Measurements from ENCODE around the gene ANKRD65. TPM values are rescaled to one million over a fixed set of nuclear protein-coding genes. Genes with fewer than 3 reads are reported as not detected.

Gene ANKRD65
- total RNA-seq, 1 donor from 2014 or later: not detected

DNA sequence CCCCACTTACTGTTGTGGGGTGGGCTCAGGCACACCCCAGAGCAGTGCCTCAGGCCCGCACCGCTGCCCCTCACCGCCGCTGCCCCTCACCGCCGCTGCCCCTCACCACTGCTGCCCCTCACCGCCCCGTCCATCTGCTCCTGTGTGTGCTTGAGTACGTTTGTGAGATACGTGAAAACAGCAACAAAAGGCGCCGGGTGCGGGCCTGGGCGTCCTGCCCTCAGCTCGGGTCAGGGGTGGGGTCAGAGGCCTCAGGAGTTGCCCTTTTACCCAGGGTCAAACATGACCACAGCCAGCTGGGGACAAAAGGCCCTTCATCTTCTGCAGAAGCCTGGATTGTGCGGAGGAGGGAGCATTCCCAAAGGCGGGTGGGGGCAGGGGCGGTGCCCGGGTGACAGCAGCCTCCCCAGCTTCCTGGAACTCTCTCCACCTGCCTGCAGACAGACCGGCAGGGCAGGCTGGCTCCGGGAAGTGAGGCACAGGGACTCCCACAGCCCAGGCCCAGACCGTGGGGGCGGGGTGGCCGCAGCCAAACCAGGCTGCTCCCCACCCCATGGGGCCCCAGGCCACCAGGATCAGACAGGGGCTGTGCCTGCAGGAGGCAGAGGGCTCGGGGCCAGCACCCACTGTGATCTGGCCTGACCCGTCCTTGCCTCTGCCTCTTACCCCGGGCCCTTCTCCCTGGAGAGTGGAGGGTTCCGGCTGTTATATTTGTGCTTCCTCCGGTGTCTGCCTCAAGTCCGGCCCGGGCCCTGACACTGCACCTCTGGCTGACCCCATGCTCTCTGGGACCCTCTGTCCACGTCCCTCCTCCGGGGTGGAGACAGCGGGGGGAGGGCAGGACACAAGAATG, 12.1 kb upstream of the ANKRD65 start:
- TF ChIP-seq, protein P1, sequence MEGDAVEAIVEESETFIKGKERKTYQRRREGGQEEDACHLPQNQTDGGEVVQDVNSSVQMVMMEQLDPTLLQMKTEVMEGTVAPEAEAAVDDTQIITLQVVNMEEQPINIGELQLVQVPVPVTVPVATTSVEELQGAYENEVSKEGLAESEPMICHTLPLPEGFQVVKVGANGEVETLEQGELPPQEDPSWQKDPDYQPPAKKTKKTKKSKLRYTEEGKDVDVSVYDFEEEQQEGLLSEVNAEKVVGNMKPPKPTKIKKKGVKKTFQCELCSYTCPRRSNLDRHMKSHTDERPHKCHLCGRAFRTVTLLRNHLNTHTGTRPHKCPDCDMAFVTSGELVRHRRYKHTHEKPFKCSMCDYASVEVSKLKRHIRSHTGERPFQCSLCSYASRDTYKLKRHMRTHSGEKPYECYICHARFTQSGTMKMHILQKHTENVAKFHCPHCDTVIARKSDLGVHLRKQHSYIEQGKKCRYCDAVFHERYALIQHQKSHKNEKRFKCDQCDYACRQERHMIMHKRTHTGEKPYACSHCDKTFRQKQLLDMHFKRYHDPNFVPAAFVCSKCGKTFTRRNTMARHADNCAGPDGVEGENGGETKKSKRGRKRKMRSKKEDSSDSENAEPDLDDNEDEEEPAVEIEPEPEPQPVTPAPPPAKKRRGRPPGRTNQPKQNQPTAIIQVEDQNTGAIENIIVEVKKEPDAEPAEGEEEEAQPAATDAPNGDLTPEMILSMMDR (IDR thresholded peaks at IDR 0.05): no peak
- Mint-ChIP-seq H3K27me3 (ENCODE audit: low read depth) (no peaks in the 10 kb centered on the region), H3K4me1 (ENCODE audit: low read depth) (peaks cover 43% of the 10 kb centered on the region), H3K9me3 (ENCODE audit: low read depth) (no peaks in the 10 kb centered on the region), H3K36me3 (ENCODE audit: low read depth) (no peaks in the 10 kb centered on the region), H3K4me3 (ENCODE audit: unreplicated experiment) (no peak overlapping the region), H3K27ac (ENCODE audit: unreplicated experiment) (peak overlapping the region; percentile 59)
- DNase-seq (ENCODE audit: low spot score): peak; percentile 91

DNA sequence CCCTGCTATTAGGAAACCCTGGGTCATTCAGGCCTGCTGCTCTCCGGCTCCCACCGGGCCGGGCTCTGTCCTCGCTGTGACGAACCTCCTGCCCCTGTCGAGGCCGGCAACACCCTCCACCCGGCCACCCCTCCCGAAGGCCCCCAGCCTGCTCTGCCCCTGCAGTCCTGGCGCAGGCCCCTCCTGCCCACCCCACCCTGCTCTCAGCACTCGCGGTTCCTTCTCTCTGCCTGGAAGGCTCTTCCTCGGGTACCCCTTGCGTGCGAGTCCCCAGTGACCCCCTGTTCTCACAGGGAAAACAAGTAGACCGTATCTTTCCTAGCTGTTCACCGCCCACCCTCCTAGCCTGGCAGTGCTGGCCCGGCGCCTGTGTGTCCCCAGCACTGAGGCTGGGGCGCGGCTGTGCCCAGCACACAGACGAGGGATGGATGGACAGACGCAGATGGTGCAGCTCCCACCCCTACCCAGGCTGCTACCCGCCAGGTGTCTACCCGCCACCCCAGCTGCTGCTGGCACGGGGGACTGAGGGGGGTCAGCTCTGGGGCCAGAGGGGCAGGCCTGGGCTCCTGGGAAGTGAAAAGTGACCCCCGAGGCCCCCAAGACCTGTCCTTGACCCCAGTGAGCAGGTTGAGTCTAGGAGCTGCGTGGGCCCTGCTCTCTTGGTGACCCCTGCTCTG, 11.3 kb upstream of the ANKRD65 start:
- no peaks in the 10 kb centered on the region for H3K27me3 Mint-ChIP-seq (ENCODE audit: low read depth)
- no peak overlapping the region for H3K4me3 Mint-ChIP-seq (ENCODE audit: unreplicated experiment)
- peak overlapping the region; percentile 75 for H3K27ac Mint-ChIP-seq (ENCODE audit: unreplicated experiment)
- DNase-seq (ENCODE audit: low spot score): peak; percentile 88
- TF ChIP-seq, protein P1 (IDR thresholded peaks at IDR 0.05): no peak
- H3K4me1 Mint-ChIP-seq (ENCODE audit: low read depth): peaks cover 43% of the 10 kb centered on the region
- no peaks in the 10 kb centered on the region for H3K9me3 Mint-ChIP-seq (ENCODE audit: low read depth)
- no peaks in the 10 kb centered on the region for H3K36me3 Mint-ChIP-seq (ENCODE audit: low read depth)

DNA sequence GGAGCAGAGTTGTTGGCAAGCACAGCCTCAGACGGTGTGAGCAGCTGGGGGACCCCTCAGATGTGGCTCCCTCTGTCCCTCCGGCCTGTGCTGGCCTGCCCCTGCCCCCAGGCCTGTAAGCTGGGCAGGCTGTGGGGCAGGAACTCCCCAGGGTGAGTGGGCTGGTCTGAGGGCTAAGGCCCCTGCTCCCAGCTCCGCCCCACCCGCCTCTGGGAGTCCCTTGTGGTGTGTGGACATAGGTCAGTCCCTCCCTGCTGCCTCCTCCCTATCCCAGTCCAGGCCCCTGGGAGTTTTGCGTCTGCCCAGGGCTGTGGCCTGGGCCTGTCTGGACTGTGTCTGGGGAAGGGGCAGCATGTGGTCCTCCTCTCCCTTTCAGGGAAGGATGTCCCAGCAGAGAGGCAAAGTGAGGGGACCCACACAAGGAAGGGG, 10.8 kb upstream of the ANKRD65 start:
- H3K36me3 Mint-ChIP-seq (ENCODE audit: low read depth): no peaks in the 10 kb centered on the region
- no peak overlapping the region for H3K4me3 Mint-ChIP-seq (ENCODE audit: unreplicated experiment)
- H3K27me3 Mint-ChIP-seq (ENCODE audit: low read depth): no peaks in the 10 kb centered on the region
- no peaks in the 10 kb centered on the region for H3K9me3 Mint-ChIP-seq (ENCODE audit: low read depth)
- peak overlapping the region; percentile 75 for H3K27ac Mint-ChIP-seq (ENCODE audit: unreplicated experiment)
- H3K4me1 Mint-ChIP-seq (ENCODE audit: low read depth): peaks cover 43% of the 10 kb centered on the region
- TF ChIP-seq, protein P1 (IDR thresholded peaks at IDR 0.05): no peak
- DNase-seq (ENCODE audit: low spot score): peak; percentile 86

DNA sequence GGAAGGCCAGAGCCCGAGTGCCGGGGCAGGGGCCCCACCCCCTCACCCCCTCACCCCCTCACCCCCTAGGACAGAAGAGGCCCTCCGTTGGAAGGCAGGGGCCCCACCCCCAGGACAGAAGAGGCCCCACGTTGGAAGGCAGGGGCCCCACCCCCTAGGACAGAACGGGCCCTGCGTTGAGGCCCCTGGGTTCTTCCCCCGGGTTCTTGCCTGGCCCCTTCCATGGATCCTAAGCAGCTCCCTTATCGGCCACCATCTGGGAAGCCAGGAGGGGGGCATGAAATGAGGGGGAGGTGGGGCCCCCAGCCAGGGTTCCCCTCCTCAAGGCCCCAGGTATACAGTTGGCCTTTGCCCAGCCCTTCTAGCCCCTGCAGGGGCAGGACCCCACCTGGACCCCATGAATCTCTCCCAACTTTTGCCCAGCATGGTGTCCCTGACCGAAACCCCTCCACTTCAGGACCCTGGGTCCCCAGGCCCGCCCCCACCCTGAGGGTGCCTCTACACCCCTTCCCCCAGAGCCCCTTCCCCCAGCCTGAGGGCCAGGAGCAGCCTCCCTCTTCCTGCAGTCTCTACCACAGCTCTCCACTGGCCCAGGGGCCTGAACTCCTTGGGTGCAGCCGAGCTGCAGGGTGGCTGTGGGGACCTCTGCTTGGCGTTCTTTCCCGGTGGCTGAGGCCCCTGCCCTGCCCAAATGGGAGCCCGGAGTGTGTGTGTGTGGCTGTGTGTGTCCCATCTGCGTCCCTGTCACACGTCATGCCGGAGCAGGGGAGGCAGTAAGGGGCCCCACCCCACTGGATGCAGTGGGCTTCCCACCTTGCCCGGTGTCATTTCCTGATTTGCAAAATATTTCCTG, 10.1 kb upstream of the ANKRD65 start:
- DNase-seq (ENCODE audit: low spot score): no peak
- Mint-ChIP-seq H3K9me3 (ENCODE audit: low read depth) (no peaks in the 10 kb centered on the region), H3K27ac (ENCODE audit: unreplicated experiment) (peak overlapping the region; percentile 36), H3K4me1 (ENCODE audit: low read depth) (peaks cover 43% of the 10 kb centered on the region), H3K27me3 (ENCODE audit: low read depth) (no peaks in the 10 kb centered on the region), H3K36me3 (ENCODE audit: low read depth) (no peaks in the 10 kb centered on the region), H3K4me3 (ENCODE audit: unreplicated experiment) (no peak overlapping the region)
- TF ChIP-seq, protein P1 (IDR thresholded peaks at IDR 0.05): no peak
